NCI-H2196 (cell line): ENCODE data around the gene RHOG.

Experiments
- DNase-seq: peaks from one replicate; lab custom pipeline; 2025; ENCODE audit not compliant: unreplicated experiment; lab: John Stamatoyannopoulos, UW

Gene RHOG

DNA sequence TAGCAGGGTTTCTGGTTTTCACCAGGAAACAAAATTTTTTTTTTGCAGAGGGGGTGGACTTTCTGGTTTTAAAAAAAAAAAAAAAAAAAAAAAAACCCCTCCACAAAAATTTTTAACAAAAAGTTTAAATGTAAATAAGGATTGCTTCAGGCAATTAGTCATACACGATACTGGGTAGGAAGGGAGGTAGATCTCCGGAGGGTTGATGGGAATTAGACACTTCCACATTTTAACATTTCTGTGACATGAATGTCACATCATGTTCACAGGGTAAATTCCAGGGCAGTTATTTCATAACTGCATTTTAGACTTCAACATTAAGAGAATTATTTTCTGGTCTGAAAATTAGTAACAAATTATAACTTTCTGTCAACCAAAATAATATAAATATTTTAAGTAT, 59.3 kb downstream of the RHOG start:
- DNase-seq = no peak
